Measurements from ENCODE around the gene CDH11. TPM values are rescaled to one million over a fixed set of nuclear protein-coding genes. Genes with fewer than 3 reads are reported as not detected.

The CDH11 gene
- total RNA-seq, 4 donors from 2014 or later: 12.4 to 60.8 (median 37.3) TPM

DNA sequence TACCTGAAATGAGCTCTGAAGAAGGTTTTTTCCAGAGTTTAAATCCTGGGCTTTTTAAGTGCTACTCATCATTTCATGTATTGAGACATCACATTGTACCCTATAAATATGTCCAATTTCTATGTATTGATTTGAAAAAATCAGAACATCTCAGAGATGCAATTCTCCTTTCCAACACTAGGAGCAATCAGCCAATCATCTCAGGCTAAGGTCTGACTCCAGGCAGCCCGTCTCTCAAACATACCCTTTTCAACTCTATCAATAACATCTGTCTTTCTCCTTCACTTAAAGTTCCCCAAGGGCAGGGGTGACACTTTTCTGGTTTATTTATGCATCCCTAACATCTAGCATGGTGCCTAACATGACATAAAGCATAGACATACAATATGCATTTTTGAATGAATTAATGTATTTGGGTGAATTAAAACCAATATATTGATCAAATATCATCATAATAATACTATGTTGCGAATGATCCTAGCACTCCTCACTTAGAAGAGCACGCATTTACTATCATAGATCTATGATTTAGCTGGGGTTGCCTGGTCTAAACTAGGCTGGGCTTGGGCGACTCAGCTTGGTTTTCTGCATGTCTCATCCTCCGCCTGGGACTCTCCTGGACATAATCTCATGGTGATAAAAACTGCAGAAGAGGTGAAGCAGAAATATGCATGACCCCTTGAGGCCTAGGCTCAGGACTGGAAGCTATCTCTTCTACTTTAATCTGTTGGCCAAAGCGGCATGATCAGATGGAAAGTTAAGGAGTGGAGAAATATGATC is 5.2 kb upstream of the CDH11 start:
- TF ChIP-seq, protein P1, sequence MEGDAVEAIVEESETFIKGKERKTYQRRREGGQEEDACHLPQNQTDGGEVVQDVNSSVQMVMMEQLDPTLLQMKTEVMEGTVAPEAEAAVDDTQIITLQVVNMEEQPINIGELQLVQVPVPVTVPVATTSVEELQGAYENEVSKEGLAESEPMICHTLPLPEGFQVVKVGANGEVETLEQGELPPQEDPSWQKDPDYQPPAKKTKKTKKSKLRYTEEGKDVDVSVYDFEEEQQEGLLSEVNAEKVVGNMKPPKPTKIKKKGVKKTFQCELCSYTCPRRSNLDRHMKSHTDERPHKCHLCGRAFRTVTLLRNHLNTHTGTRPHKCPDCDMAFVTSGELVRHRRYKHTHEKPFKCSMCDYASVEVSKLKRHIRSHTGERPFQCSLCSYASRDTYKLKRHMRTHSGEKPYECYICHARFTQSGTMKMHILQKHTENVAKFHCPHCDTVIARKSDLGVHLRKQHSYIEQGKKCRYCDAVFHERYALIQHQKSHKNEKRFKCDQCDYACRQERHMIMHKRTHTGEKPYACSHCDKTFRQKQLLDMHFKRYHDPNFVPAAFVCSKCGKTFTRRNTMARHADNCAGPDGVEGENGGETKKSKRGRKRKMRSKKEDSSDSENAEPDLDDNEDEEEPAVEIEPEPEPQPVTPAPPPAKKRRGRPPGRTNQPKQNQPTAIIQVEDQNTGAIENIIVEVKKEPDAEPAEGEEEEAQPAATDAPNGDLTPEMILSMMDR (IDR thresholded peaks at IDR 0.05; ENCODE audit: low read depth): no peak

DNA sequence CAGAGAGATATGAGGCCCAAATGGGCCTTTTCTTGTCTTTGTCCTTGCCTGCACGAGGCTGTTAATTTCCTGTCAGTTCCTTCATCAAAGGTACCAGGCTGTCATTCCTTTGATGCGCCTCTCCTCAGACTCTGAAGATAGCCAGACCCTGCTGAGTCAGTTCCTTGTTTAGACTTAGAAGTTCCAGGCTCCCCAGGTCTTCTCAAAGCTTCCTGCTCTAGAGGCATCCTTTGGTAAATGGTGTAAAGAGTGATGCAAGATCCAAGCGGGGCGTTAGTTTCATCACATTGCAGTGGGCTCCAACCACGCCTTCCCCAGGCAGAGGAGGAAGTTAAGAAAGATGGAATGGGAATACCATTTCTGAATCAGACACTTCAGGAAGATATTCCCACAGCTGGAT is 4.0 kb upstream of the CDH11 start:
- TF ChIP-seq, protein P1 (IDR thresholded peaks at IDR 0.05; ENCODE audit: low read depth): no peak

DNA sequence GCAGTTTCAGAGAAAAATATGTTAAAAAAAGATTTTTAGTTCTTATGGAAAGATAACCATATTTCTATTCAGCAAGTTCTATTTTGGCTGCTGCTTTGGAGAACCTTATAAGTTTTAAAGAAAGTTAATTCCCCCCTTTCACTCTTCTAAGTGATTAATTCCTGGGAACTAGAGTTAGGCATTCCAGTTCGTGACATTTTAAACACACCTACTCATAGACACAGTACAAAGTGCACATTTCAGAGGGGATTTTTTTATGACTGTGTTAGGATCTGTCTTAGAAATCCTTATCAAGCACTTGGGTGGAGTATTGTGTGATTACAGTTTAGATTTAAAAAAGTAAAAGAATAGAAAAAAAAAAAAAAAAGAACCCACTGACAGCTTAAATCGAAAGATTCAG is 3.5 kb upstream of the CDH11 start:
- TF ChIP-seq, protein P1 (IDR thresholded peaks at IDR 0.05; ENCODE audit: low read depth): no peak

DNA sequence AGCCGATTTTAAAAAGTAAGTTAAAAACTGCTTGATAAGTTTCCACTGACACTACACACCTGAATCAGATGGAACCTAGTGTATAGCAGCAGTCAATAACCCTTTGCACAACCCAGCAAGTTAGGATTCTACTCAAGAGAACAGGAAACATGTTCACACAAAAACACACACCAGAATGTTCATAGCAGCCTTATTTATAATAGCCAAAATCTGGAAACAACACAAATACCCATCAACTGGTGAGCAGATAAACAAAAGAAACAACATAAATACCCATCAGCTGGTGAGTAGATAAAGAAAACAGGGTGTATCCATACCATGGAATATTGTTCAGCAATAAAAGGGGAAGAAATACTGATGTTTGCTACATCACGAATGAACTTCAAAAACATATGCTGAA is 2.7 kb upstream of the CDH11 start:
- TF ChIP-seq, protein P1 (IDR thresholded peaks at IDR 0.05; ENCODE audit: low read depth): no peak

DNA sequence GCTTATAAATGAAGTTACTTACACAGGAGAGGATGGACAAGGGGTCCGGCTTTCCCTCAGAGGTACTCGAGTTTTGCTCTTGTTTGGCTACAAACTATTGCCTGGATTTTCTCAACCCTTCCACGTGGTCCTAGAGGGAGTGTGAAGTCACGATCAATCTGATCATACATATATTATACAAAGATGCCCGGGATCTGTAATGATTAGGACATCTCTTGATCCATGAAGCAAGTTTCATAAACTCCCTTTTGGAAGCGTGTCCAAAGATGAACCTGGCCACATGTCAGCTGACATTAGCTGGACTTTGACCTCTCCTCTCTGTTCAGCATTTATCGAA is 2.3 kb upstream of the CDH11 start:
- TF ChIP-seq, protein P1 (IDR thresholded peaks at IDR 0.05; ENCODE audit: low read depth): no peak

DNA sequence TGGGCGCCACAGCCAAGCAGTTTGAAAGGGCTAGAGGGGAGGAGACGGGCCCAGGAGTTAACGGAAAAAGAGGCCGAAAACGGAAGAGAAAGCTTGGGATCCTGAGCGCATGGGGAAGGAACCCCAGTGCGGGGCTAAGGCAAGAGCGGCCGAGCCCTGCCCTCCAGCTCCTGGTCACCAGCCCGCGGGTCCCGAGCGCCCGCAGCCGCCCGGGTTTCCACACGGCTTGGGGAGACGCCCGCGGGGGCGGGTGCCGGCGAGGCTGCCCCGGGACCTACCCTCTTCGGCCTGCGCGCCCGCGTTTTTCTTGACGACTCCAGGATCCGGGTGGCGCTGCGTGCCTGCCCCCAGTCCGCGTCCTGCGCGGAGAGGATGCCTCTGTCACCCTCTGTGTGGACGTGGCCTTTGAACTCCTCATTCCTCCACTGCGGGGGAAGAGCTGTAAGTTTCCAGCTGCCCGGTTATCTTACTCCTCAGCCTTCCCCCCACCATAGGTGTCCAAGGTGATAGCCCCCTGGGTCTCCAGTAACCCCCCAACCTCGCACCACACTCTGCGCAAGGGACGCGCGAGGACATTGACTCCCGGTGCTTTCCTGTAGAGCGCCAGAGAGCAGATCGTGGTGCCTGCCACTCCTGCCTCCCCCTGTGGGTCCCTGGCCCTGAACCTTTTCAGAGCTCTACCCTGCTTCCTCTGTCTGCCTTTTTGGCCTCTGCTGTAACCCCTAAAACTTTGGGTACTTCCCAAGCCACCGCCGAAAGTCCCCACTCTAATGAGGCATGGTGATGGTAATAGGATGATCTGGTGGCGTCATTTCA is 1.7 kb upstream of the CDH11 start:
- TF ChIP-seq, protein P1 (IDR thresholded peaks at IDR 0.05; ENCODE audit: low read depth): no peak

DNA sequence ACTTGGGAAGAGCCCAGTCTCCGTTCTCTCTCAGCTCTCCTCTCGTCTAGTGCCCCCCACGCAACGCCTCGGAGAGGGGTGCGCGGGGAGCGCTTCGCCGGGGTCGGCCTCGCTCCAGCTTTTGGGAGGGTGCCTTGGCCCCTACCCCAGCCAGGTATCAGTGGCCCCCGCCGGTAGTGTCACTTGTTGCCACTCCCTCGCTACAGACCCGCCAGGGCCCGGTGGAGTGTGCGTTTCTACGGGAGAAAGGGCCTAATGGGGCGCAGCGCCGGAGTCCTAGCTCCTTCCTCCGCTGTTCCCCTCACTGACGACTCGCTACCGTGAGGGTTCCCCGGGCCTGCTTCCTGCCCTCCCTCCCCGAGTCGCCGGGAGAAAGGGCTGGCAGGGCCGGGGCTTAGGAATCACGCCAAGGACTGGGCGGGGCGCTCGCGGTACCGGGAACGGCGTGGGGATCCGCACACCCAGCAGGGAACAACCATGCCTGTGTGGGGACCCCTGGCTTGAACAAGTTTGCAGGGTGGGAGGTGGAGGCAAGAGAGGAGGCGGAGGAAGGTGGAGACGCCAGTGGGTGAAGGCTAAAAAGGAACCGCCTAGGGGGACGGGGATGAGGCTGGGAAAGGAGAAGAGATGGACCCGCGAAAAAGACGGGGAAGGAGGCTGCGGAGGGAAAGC is 997 bp upstream of the CDH11 start:
- TF ChIP-seq, protein P1 (IDR thresholded peaks at IDR 0.05; ENCODE audit: low read depth): no peak
